Osteoblast (primary cell): Measurements from ENCODE around the gene CDH4. TPM values are rescaled to one million over a fixed set of nuclear protein-coding genes. Genes with fewer than 3 reads are reported as not detected.
A peak's percentile ranks its signal among the peaks of the same experiment; 100 is the strongest.

Experiments used
- DNase-seq: peaks from one replicate; pipeline ENCODE4 v3.0.0; 2011; ENCODE audit warnings: low spot score, mixed read lengths; ENCODE audit not compliant: insufficient read length; ENCODE audit errors: missing footprints
- H2AFZ ChIP-seq: 2 replicates; pipeline ENCODE4 v1.6.0; 2011; ENCODE audit warnings: mild to moderate bottlenecking, low read length
- H3K27ac ChIP-seq: 2 replicates; pipeline ENCODE4 v1.5.1; 2011; ENCODE audit warnings: mild to moderate bottlenecking, low read depth, low read length, moderate library complexity
- H3K27me3 ChIP-seq: 2 replicates; pipeline ENCODE4 v1.6.0; 2012; ENCODE audit warnings: mild to moderate bottlenecking, control low read depth, inconsistent platforms, low read length, moderate library complexity; ENCODE audit not compliant: insufficient read depth
- H3K36me3 ChIP-seq: 2 replicates; pipeline ENCODE4 v1.5.1; 2011; ENCODE audit warnings: mild to moderate bottlenecking, low read length, control low read depth, moderate library complexity; ENCODE audit not compliant: insufficient read depth
- H3K4me1 ChIP-seq: 2 replicates; pipeline ENCODE4 v1.5.1; 2011; ENCODE audit warnings: mild to moderate bottlenecking, low read length, control low read depth, moderate library complexity; ENCODE audit not compliant: insufficient read depth
- H3K4me2 ChIP-seq: 2 replicates; pipeline ENCODE4 v1.6.0; 2011; ENCODE audit warnings: mild to moderate bottlenecking, low read length; ENCODE audit not compliant: insufficient read depth
- H3K4me3 ChIP-seq: fragments of 200-600 bp; sonication (generic); 3 replicates; pipeline ENCODE4 v1.5.1; 2012; ENCODE audit warnings: mild to moderate bottlenecking, low read length, inconsistent platforms; ENCODE audit not compliant: insufficient read depth
- H3K79me2 ChIP-seq: 2 replicates; pipeline ENCODE4 v1.6.0; 2012; ENCODE audit warnings: mild to moderate bottlenecking, low read length, control low read depth, inconsistent platforms; ENCODE audit not compliant: insufficient read depth
- H3K9me3 ChIP-seq: 2 replicates; pipeline ENCODE4 v1.5.1; 2011; ENCODE audit warnings: low read depth, low read length, control low read depth
- H4K20me1 ChIP-seq: 2 replicates; pipeline ENCODE4 v1.6.0; 2012; ENCODE audit warnings: mild to moderate bottlenecking, low read length, control low read depth; ENCODE audit not compliant: insufficient read depth
- CTCF ChIP-seq: IDR thresholded peaks from 2 replicates; pipeline ENCODE4 v1.5.1; 2011; ENCODE audit warnings: mild to moderate bottlenecking, low read depth, low read length, moderate library complexity; ENCODE audit errors: extremely low read depth
- total RNA-seq: library from RNA; depleted of rRNA; stranded (reverse); fragments of >200 nt; gene quantifications from 2 replicates; pipeline ENCODE4 v1.2.3, GENCODE V29; 2012

Gene CDH4
- total RNA-seq, 1 donor = 1.1 TPM

DNA sequence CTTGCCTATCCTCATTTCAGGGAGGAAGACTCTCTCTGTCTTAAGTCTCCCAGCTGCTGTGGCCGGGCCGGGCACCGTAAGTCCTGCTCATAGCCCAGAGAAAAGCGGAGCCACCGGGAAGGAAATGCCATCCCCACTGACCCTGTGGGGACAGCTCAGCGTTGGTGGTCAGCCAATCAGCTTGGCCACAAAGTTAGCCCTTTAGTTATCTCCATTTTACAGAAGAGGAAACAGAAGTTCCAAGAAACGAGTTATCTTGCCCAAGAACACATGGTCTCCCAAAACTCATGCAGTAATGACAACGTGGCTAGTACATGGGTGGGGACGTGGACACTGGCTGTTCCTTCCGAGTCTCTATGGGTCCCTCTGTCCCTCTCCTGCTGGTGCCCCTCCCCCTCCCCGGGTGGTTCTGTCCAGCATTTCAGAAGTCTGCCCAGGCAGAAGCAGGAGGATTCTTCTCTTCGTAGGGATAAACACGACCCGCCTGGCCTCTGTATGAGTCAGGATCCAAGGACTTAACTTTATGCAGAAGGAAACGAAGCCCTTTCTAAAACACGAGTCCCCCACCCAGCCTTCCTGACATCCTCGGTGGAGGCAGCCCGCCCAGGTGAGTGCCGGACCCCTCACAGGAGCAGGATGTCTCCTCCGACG is 273.8 kb downstream of the CDH4 start:
- H3K4me3 ChIP-seq = no peak overlapping the region
- DNase-seq = no peak
- no peaks in the 10 kb centered on the region for H3K36me3 ChIP-seq
- no peaks in the 10 kb centered on the region for H3K9me3 ChIP-seq
- no peak overlapping the region for H3K4me2 ChIP-seq
- H3K27me3 ChIP-seq = no peaks in the 10 kb centered on the region
- no peak overlapping the region for H3K27ac ChIP-seq
- no peak for TF ChIP-seq CTCF
- H2AFZ ChIP-seq = no peak overlapping the region
- H4K20me1 ChIP-seq = no peaks in the 10 kb centered on the region
- peaks cover 6% of the 10 kb centered on the region for H3K4me1 ChIP-seq
- H3K79me2 ChIP-seq = no peaks in the 10 kb centered on the region

DNA sequence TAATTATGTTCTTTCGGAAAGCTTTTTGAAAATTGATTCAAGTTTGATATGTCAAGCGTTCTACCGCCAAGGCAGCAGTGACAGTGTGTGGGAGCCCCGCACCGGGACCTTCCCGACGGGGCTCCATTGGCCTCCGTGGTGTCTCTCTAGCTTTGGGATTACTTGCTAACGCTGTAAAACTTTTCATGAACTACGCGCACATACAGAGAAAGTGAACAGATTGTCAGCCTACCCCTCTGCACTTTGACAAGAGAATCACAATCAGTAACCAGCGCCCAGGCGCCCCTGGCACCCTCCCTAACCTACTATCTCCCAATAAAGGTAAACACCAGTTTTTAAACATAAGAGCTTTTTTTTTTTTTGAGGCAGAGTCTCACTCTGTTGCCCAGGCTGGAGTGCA is 274.8 kb downstream of the CDH4 start:
- Histone ChIP-seq H2AFZ (no peak overlapping the region), H3K79me2 (no peaks in the 10 kb centered on the region), H3K4me1 (no peaks in the 10 kb centered on the region), H3K27ac (no peak overlapping the region), H3K4me2 (no peak overlapping the region), H4K20me1 (no peaks in the 10 kb centered on the region), H3K9me3 (no peaks in the 10 kb centered on the region), H3K4me3 (no peak overlapping the region), H3K27me3 (no peaks in the 10 kb centered on the region), H3K36me3 (no peaks in the 10 kb centered on the region)
- no peak for DNase-seq
- TF ChIP-seq CTCF = no peak

DNA sequence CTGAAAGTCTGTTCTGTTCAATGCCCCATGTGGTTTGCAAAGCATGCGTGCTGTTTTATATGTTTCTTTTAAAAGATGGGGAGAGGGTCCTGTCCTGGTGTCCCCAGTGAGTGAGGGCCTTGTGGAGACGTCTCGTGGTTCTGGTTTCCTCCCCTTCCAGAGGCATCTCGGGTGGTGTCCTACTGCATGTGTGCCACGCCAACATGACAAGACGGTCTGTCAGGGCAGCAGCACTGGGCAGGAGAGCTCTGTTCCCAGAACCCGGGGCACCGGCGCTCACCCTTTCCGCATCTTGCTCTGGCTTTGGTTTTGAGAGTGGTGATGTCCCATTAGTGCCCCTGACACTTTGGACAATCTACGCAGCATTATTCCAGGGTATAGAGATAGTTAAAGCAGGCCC is 275.6 kb downstream of the CDH4 start:
- Histone ChIP-seq H3K36me3 (no peaks in the 10 kb centered on the region), H3K4me3 (no peak overlapping the region), H3K79me2 (no peaks in the 10 kb centered on the region), H4K20me1 (no peaks in the 10 kb centered on the region), H3K27ac (no peak overlapping the region), H3K4me2 (no peak overlapping the region), H3K4me1 (no peaks in the 10 kb centered on the region), H3K27me3 (no peaks in the 10 kb centered on the region), H2AFZ (no peak overlapping the region), H3K9me3 (no peaks in the 10 kb centered on the region)
- no peak for TF ChIP-seq CTCF
- DNase-seq = peak; percentile 73

GRCh38 chr20:61528591-61528990 is 276.5 kb downstream of the CDH4 start:
- Histone ChIP-seq H4K20me1 (no peaks in the 10 kb centered on the region), H3K36me3 (no peaks in the 10 kb centered on the region), H3K9me3 (no peaks in the 10 kb centered on the region), H3K79me2 (no peaks in the 10 kb centered on the region), H3K4me3 (no peak overlapping the region), H3K27ac (no peak overlapping the region), H3K27me3 (no peaks in the 10 kb centered on the region), H3K4me2 (no peak overlapping the region), H3K4me1 (no peaks in the 10 kb centered on the region), H2AFZ (no peak overlapping the region)
- no peak for TF ChIP-seq CTCF
- DNase-seq = no peak
